HS-5 (cell line): Measurements from ENCODE around the gene SLC7A9.
"Not testable (repeated sequence)": the region's sequence is repeated elsewhere in the genome, so short reads cannot be mapped to it uniquely, and the experiment has no call there.

Experiments used
- DNase-seq: peaks from one replicate; pipeline ENCODE4 v3.0.0-alpha.2; 2012; ENCODE audit warnings: low read depth

The SLC7A9 gene

GRCh38 chr19:32789429-32789828 lies 80.1 kb downstream of the SLC7A9 start:
- DNase-seq: no peak

GRCh38 chr19:32787895-32788294 lies 81.7 kb downstream of the SLC7A9 start:
- not testable (repeated sequence) for DNase-seq

GRCh38 chr19:32787161-32787813 lies 82.3 kb downstream of the SLC7A9 start:
- DNase-seq: not testable (repeated sequence)

GRCh38 chr19:32782089-32782488 lies 87.5 kb downstream of the SLC7A9 start:
- DNase-seq: not testable (repeated sequence)

- no peak for DNase-seq
These were observed 88.3 kb downstream of the SLC7A9 start for GRCh38 chr19:32781280-32781679.
